A172 (cell line): Measurements from ENCODE around the gene PIK3C3. TPM values are rescaled to one million over a fixed set of nuclear protein-coding genes. Genes with fewer than 3 reads are reported as not detected.
"Not testable (repeated sequence)": the region's sequence is repeated elsewhere in the genome, so short reads cannot be mapped to it uniquely, and the experiment has no call there.

Experiments used
- DNase-seq: peaks from one replicate; pipeline ENCODE4 v3.0.0-alpha.2; 2015; ENCODE audit warnings: low spot score
- total RNA-seq: library from RNA; depleted of rRNA; stranded (reverse); fragments of >200 nt; shearing (Covaris generic); gene quantifications from 2 replicates; pipeline ENCODE4 v1.2.3, GENCODE V29; 2014

Gene PIK3C3
- total RNA-seq, 1 experiment from 2014 or later = 42.6 TPM

GRCh38 chr18:42024131-42024530 lies 69.1 kb downstream of the PIK3C3 start:
- DNase-seq = no peak

DNA sequence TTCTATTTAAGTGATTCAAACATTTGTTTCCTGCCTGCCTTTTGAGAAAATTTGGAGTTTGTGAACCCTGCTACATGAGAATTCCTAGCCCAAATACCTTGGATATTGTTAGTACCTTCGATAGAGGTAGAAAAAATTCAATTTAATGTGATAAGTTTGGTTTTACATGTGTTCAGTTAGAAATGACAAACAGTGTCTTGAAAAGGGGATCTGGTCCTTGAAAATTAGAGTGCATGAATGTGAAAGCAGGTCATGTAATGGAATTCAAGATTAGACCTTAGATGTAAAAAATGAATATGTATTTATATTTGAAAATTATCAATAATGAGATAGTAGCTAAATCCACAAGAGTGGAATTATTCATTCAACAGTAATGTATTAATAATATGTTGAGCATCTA lies 70.5 kb downstream of the PIK3C3 start:
- no peak for DNase-seq

GRCh38 chr18:42025974-42026625 lies 71.1 kb downstream of the PIK3C3 start:
- DNase-seq = no peak

DNA sequence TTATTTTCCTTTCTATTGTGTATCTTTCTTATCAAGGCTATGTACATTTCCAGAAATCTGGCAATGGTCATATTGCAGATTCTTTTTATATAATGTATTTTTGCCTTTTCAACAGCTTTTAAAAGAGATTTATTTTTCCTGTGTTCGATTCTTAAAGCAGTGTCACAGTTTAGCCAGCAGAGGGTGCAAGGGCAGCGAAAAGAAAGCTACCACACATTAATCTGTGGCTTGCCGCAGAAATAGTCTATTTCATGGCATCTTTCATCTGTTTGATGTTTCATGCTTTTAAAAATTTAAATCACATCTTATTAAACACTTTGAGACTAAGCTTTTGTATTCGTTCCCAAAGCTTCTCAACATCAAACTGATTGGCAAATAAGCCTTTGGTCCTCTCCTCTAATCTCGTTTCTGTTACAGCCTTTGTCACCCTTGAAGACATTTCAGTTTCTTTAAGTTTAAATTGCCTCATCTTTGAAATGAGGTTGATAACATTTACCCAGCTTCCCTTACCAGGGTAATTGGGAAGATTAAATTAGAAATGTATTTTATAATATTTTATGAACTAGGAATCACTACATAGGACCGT lies 73.3 kb downstream of the PIK3C3 start:
- DNase-seq = peak; percentile 18

GRCh38 chr18:42029092-42029491 lies 74.1 kb downstream of the PIK3C3 start:
- DNase-seq = no peak

- DNase-seq = no peak
Measured at GRCh38 chr18:42030586-42031182, 75.7 kb downstream of the PIK3C3 start.

GRCh38 chr18:42032447-42032846 lies 77.4 kb downstream of the PIK3C3 start:
- DNase-seq = no peak

DNA sequence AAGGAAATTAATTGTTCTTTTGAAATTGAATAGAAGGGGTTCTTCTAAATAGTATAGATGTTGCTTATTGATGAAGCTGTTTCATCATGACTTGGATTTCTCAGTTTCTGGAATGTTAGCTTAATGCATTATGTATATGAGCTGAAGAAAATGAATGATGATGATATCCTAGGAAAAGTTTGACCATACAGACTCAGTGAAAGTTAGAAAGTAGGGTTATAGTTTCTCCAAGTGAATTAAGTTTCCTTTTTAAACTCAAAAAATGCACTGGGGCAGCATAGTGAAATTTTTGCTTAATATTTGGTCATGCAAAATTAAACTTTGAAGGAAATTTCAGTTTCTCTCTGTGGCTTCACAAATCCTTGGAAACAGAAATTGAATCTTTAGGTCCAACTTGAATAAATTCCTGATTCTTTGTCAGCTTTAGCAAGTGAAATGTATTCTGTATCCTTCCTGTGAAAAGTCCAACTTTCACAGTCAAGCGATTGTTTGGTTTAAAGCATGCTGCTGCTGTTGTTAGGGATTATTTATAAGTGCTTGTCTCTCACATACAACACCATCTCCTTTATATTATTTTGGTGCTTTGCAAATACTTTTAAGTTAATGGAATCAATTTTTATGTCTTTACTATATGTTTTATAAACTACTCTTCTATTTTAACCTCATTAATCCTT lies 78.2 kb downstream of the PIK3C3 start:
- no peak for DNase-seq

- DNase-seq = peak; percentile 27
Measured at GRCh38 chr18:42038936-42039335, 83.9 kb downstream of the PIK3C3 start.

DNA sequence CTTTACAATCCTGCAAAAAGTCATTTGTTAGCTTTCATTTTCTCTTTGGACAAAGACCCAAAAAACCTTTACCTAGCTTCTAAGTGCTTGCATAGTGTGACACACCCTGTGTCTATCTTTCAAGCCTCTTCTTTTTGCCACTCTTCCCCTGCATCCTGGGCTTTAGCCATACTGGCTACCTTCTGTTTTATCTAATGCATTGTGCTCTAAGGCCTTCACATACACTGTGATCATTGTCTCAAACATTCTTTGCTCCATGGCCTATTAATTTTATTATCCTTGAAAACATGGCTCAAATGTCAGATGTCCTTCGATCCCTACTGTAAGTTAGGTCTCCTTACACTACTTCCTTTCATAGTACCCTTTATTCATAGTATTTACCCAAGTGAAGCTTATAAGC lies 84.4 kb downstream of the PIK3C3 start:
- DNase-seq = no peak

GRCh38 chr18:42041793-42042192 lies 86.8 kb downstream of the PIK3C3 start:
- no peak for DNase-seq

- no peak for DNase-seq
Measured at GRCh38 chr18:42045346-42045745, 90.3 kb downstream of the PIK3C3 start.

GRCh38 chr18:42047721-42048120 lies 92.7 kb downstream of the PIK3C3 start:
- DNase-seq = no peak

- peak; percentile 68 for DNase-seq
Measured at GRCh38 chr18:42048158-42048557, 93.1 kb downstream of the PIK3C3 start.

- DNase-seq = not testable (repeated sequence)
Measured at GRCh38 chr18:42049536-42049935, 94.5 kb downstream of the PIK3C3 start.

GRCh38 chr18:42051411-42051810 lies 96.4 kb downstream of the PIK3C3 start:
- DNase-seq = no peak

DNA sequence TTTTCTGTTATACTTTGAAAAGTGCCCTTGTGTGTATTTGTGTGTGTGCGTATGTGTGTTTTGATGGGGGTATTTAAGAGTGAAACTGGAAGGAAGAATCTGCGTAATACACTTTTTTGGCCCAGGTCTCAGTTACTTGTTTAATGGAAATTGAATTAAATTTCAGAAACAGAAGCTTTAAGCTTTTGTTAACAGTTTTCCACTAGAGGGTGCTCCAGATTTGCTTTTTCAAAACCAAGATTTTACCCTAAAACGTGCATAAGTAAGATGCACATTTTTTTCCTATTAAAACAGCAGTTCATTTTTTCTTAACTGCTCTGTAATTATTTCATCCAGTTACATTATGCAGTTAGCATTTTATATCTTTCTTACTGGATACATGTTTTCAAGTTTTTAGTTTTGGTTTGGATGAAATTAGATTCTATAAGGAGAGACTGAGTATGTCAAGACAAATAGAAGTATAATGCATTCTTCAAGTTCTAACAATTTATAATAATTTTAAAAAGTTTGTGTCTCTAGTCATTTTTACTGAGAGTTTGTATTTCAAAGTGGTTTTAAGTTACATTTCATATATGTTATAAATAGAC lies 97.2 kb downstream of the PIK3C3 start:
- DNase-seq = no peak

DNA sequence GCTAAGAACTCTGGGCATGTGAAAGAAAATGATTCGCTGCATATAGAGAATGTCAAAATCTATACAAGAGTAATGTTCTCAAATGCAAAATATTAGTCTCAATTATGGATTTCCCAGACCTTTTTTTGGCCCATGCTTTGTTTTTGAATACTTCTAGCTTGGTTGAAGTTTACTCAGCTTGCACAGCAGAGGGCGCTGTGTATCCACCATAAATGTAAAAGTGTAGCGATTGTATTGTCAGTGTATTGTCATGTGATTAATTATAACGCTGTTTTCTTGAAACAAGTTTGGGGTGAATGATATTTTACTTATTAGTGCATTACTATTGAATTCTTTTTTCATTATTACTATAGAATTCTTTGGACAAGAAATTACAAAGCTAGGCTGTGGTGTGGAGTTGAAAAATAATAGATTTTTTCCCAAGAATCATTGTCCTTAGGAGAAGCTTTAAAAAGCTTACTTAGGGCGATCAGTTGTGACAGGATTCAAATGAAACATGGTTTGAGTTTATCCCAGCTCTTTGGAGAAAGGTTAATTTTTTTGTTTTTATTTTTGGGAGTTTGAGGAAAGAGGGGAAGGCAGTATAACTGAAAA lies 98.3 kb downstream of the PIK3C3 start:
- peak; percentile 57 for DNase-seq

DNA sequence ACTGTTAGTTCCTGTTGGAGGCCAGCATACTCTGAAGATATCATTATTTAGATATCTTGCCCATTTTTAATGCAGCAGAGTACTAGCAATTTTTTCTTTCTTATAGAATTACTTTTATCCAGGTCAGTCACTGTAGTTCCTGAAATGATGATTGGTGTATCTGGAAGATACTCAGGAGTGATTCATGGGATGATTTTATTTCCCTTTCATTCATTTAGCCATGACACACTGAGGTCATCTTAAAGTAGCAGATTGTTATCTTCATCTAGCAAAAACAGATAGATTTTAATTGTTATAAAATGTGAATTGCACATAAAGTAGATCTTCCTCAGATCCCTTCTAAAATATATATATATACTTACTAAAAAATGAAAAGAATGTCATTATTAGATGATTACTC lies 109.1 kb downstream of the PIK3C3 start:
- no peak for DNase-seq

DNA sequence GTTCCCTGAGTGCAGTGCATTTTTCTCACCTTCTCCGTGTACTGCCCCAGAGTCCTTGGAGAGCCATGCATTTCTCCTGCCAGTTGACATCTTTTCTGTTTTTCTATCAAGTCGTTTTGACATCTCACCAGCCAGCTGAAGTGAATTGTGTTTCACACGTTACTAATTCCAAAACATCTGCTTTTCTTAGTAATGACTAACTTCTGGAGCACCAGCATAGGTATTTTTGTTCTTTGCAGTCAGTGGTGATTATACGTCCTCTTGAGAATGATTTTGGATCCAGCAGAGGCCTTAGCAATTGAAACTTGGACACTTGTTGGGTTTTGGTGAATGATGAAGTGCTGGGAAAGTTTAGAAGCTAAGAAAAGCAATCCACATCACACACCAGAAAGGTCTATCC lies 112.5 kb downstream of the PIK3C3 start:
- DNase-seq = no peak

DNA sequence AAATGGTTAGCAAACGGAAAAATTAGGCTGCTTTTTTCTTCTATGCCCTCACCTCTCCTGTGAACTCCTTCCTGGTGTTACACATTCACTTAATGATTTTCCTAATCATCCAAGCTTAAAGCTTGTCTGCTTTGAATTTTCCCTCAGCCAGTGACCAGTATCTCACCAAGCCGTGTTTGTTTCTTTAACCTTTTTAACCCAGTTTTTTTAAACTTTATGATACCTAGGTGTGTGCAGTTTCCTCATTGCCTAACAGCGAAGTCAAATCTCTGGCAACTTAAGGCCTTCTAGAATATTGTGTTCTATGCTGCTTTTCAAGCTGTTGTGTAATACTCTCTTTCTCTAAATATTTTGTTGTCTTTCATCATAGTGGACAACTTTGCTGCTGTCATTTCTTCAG lies 113.0 kb downstream of the PIK3C3 start:
- DNase-seq = no peak

DNA sequence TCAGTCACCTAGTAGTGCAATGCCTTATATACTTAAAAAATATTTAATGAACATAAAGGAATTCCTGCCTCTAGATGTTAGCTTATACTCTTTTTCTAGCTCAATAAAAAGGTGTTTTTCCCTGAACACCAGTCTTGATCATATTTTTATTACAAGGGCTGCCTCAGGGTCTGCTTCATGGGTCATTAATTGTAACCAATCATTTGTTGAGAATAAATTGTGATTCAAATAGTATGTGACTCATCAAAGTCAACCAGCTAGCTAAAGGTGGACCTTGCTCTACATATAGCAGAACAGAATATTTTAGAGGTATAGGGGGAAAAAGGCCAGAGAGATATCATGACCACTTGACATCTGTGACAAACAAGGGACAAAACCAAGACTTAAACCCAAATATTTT lies 114.0 kb downstream of the PIK3C3 start:
- DNase-seq = no peak
